Vagina (tissue), 2 donors: Measurements from ENCODE around the gene IFNA1.

ENCODE experiments used
- CTCF ChIP-seq, 3 experiments: fragments of 450-650 bp in 2 of 3; fragments of 200-600 bp in 1 of 3; sonication (generic) in 1 of 3; IDR thresholded peaks; one replicate each; pipeline ENCODE4 v1.5.1; 2017 to 2019; ENCODE audit warnings: antibody characterized with exemption in 3 of 3, mild to moderate bottlenecking in 2 of 3, moderate library complexity in 2 of 3
- POLR2A ChIP-seq, 2 donors: fragments of 450-650 bp; IDR thresholded peaks; one replicate each; pipeline ENCODE4 v1.6.1; 2017; ENCODE audit warnings: antibody characterized with exemption in 2 of 2, mild to moderate bottlenecking in 2 of 2, moderate library complexity in 2 of 2
- POLR2AphosphoS5 ChIP-seq, 2 donors: sonication (generic); formaldehyde crosslinking; IDR thresholded peaks; one replicate each; pipeline ENCODE4 v1.9.0; 2017; ENCODE audit warnings: antibody characterized with exemption in 2 of 2, mild to moderate bottlenecking in 2 of 2, low read depth in 1 of 2; ENCODE audit not compliant: insufficient read depth in 1 of 2

DNA sequence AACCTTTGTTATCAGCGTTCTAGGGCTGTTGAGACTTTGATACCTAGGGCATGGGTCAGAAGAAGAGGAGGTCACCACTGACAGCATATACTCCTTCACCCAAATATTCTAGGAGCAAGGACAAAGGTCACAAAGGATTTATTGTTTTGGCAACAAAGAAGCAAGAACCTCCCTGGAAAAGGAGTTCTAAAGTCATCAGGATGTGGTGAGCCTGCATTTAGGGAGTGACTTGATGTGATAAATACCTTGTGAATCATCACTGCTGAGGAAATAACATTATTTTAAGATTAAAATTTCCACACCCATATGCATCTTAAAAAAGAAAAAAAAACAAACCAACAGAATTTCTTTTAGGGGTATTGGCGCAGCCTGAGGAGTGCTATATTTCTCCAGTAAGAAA is 13.9 kb downstream of the IFNA1 start:
- TF ChIP-seq POLR2AphosphoS5 (IDR thresholded peaks at IDR 0.05; ENCODE audit: insufficient read depth in 1 of 2, low read depth in 1 of 2) (no peak), CTCF (IDR thresholded peaks at IDR 0.05) (no peak), POLR2A (IDR thresholded peaks at IDR 0.05) (no peak)
